WTC11 (cell line): Measurements from ENCODE around the gene GSN. TPM values are rescaled to one million over a fixed set of nuclear protein-coding genes. Genes with fewer than 3 reads are reported as not detected.

Experiments used
- ATAC-seq: fragments of 200-7000 bp; cut with Tn5 transposase; 2 replicates; pipeline ENCODE4 v1.10.0; 2021; ENCODE audit warnings: mild to moderate bottlenecking, moderate library complexity
- CTCF ChIA-PET: fragments of 300-600 bp; sonication (Branson Sonifier 250); formaldehyde crosslinking; loops from one replicate; lab custom pipeline; 2021; ENCODE audit warnings: antibody characterized with exemption; lab: Charles Lee
- POLR2A ChIA-PET: fragments of 350-600 bp; sonication (Branson Sonifier 250); formaldehyde crosslinking; loops from one replicate; lab custom pipeline; 2021; ENCODE audit warnings: antibody characterized with exemption; lab: Charles Lee
- DNase-seq: peaks from one replicate; pipeline ENCODE4 v3.0.0; 2021; ENCODE audit warnings: low spot score
- H3K27ac Mint-ChIP-seq: 2 replicates; pipeline ENCODE4 v1.8.0; 2021; ENCODE audit warnings: mixed read lengths
- H3K27me3 Mint-ChIP-seq: 2 replicates; pipeline ENCODE4 v1.8.0; 2021; ENCODE audit warnings: low read depth, mild to moderate bottlenecking, moderate library complexity, mixed read lengths
- H3K36me3 Mint-ChIP-seq: 2 replicates; pipeline ENCODE4 v1.8.0; 2021; ENCODE audit warnings: mixed read lengths
- H3K4me1 Mint-ChIP-seq: 2 replicates; pipeline ENCODE4 v1.8.0; 2022; ENCODE audit warnings: mixed read lengths
- H3K4me3 Mint-ChIP-seq: 2 replicates; pipeline ENCODE4 v1.8.0; 2021; ENCODE audit warnings: mild to moderate bottlenecking, moderate library complexity, mixed read lengths
- H3K9me3 Mint-ChIP-seq: 2 replicates; pipeline ENCODE4 v1.8.0; 2021; ENCODE audit warnings: mixed read lengths
- CTCF ChIP-seq: fragments of 200-600 bp; IDR thresholded peaks from 2 replicates; pipeline ENCODE4 v1.8.0; 2022; ENCODE audit warnings: antibody characterized with exemption
- FOXP4 ChIP-seq: sonication (generic); formaldehyde crosslinking; IDR thresholded peaks from 2 replicates; pipeline ENCODE4 v1.8.0; 2022; ENCODE audit warnings: mild to moderate bottlenecking, missing genetic modification reagents
- HMGXB4 ChIP-seq: sonication (generic); formaldehyde crosslinking; IDR thresholded peaks from 2 replicates; pipeline ENCODE4 v1.8.1; 2023; ENCODE audit warnings: mild to moderate bottlenecking, moderate library complexity, missing genetic modification reagents
- MXD4 ChIP-seq: fragments of 250-450 bp; sonication (Bioruptor Pico); IDR thresholded peaks from 2 replicates; pipeline ENCODE4 v1.8.0; 2021; ENCODE audit warnings: mild to moderate bottlenecking, moderate library complexity, borderline replicate concordance
- NFE2L1 ChIP-seq: sonication (generic); formaldehyde crosslinking; IDR thresholded peaks from 2 replicates; pipeline ENCODE4 v1.8.1; 2023; ENCODE audit warnings: missing genetic modification reagents
- OVOL2 ChIP-seq: fragments of 250-450 bp; sonication (Bioruptor Pico); IDR thresholded peaks from 2 replicates; pipeline ENCODE4 v1.9.0; 2021; ENCODE audit warnings: mild to moderate bottlenecking, borderline replicate concordance
- PRDM15 ChIP-seq: sonication (generic); formaldehyde crosslinking; IDR thresholded peaks from 2 replicates; pipeline ENCODE4 v1.8.0; 2022; ENCODE audit warnings: missing genetic modification reagents
- PRRX2 ChIP-seq: fragments of 250-450 bp; sonication (Bioruptor Pico); IDR thresholded peaks from 2 replicates; pipeline ENCODE4 v1.8.0; 2021; ENCODE audit warnings: mild to moderate bottlenecking
- SP1 ChIP-seq: sonication (generic); formaldehyde crosslinking; conservative IDR thresholded peaks from 2 replicates; pipeline ENCODE4 v1.8.1; 2022; ENCODE audit warnings: missing genetic modification reagents
- ZNF121 ChIP-seq: sonication (generic); formaldehyde crosslinking; IDR thresholded peaks from 2 replicates; pipeline ENCODE4 v1.8.0; 2023; ENCODE audit warnings: missing genetic modification reagents
- ZNF232 ChIP-seq: sonication (generic); formaldehyde crosslinking; IDR thresholded peaks from 2 replicates; pipeline ENCODE4 v1.8.0; 2022; ENCODE audit warnings: mild to moderate bottlenecking, missing genetic modification reagents
- total RNA-seq: library from RNA; stranded (reverse); gene quantifications from 3 replicates; pipeline ENCODE4 v1.2.3, GENCODE V29; 2021

Gene GSN
- total RNA-seq, 1 experiment from 2014 or later, result 47.0 TPM

GRCh38 chr9:121363622-121363961 lies 95.6 kb downstream of the GSN start:
- TF ChIP-seq MXD4 (CRISPR knock-in tag), result no peak
- TF ChIP-seq ZNF232 (CRISPR knock-in tag), result no peak
- no peak for TF ChIP-seq NFE2L1 (CRISPR knock-in tag)
- no peak for TF ChIP-seq FOXP4 (CRISPR knock-in tag)
- no peak for TF ChIP-seq SP1
- TF ChIP-seq ZNF121 (CRISPR knock-in tag), result no peak
- Mint-ChIP-seq H3K9me3 (no peaks in the 10 kb centered on the region), H3K4me1 (peaks cover 26% of the 10 kb centered on the region), H3K36me3 (no peaks in the 10 kb centered on the region), H3K27ac (no peak overlapping the region), H3K4me3 (no peak overlapping the region), H3K27me3 (peaks cover 8% of the 10 kb centered on the region)
- ATAC-seq (no peak), DNase-seq (no peak)
- ChIA-PET POLR2A (no interaction called here), CTCF (interaction anchor here (1.1 to 1.2 kb wide), 2 partner anchors 36 to 44 kb away, joined by 3 to 4 read pairs; no protein-coding TSS in a partner anchor)

- POLR2A ChIA-PET, result no interaction called here
These were observed 96.1 kb downstream of the GSN start for GRCh38 chr9:121364077-121364476.

More at GRCh38 chr9:121364077-121364476, 96.1 kb downstream of the GSN start:
- CTCF ChIA-PET, result interaction anchor here (1.1 to 1.2 kb wide), 2 partner anchors 36 to 44 kb away, joined by 3 to 4 read pairs; no protein-coding TSS in a partner anchor
- H3K27me3 Mint-ChIP-seq, result peaks cover 13% of the 10 kb centered on the region
- DNase-seq (no peak), ATAC-seq (no peak)
- 0 out of 2 replicates have a peak, but pooled peaks cover 3% of the 10 kb centered on the region for H3K36me3 Mint-ChIP-seq
- H3K4me3 Mint-ChIP-seq, result no peak overlapping the region
- TF ChIP-seq HMGXB4 (CRISPR knock-in tag), result no peak
- TF ChIP-seq PRRX2, result no peak
- TF ChIP-seq OVOL2 (CRISPR knock-in tag), result no peak
- TF ChIP-seq PRDM15 (CRISPR knock-in tag), result no peak
- TF ChIP-seq CTCF, result no peak
- H3K9me3 Mint-ChIP-seq, result no peaks in the 10 kb centered on the region
- peaks cover 31% of the 10 kb centered on the region for H3K4me1 Mint-ChIP-seq
- H3K27ac Mint-ChIP-seq, result no peak overlapping the region
